ENCODE data around the gene LAGE3.

Gene LAGE3

GRCh38 chrX:154478728-154479622 is at the start of gene LAGE3:
LAGE3 (minus strand) TSS chrX:154479281; CDS start chrX:154478915, 366 bp downstream.
- peak; percentile 95 for DNase-seq (ENCODE audit: low spot score)

GRCh38 chrX:154526901-154527675 is 48.0 kb upstream of the LAGE3 start:
- DNase-seq (ENCODE audit: low spot score) = peak; percentile 64

DNA sequence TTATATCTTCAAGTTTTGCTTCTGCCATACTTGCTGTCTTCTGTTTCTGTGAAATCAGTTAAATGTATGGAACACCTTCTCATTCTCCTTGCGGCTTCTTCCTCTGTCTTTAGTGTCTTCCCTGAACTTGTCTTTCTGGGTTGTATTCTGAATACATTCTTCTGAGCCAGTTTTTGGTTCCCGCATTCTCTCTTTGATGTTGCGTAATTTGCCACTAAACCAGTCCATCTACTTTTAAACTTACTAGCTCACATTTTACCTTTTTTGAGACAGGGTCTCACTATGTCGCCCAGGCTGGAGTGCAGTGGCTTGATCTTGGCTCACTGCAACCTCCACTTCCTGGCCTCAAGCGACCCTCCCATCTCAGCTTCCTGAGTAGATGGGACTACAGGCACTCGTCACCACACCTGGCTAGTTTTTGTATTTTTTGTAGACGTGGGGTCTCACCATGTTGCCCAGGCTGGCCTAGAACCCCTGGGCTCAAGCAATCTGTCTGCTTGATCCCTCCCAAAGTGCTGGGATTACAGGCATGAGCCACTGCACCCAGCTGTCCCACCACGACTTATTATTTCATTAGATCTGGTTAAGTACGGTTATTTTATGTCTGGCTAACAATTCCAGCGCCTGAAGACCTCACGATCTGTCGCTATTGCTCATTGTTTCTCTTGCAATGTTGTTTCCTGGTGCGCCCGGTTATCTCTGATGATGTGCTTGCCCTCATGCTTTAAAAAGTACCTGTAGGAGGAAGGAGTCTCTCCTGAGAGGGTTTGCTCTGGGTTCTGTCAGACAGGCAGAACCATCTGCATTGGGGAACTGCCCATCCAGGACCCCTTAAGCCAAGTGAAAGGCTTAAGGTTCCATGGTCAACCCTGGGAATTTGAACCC is 46.8 kb upstream of the LAGE3 start:
- no peak for DNase-seq (ENCODE audit: low spot score)

DNA sequence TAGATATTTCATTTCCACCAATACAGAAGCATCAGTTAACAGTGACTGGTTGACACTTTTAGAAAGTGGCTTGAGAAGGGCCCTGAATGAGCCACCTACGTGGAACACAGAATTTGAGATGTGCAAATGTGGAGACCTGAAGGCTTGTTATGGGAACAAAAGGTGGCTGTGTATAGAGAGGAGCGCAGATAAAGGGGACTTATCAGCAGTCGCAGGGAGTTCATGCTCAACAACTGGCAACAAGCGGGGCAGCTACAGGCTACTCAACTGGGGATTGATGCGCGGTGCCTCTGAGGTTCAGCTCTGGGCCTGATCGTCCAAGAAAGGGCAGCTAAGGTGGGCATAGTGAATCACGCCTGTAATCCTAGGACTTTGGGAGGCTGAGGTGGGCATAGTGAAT is 40.3 kb upstream of the LAGE3 start:
- DNase-seq (ENCODE audit: low spot score) = no peak

DNA sequence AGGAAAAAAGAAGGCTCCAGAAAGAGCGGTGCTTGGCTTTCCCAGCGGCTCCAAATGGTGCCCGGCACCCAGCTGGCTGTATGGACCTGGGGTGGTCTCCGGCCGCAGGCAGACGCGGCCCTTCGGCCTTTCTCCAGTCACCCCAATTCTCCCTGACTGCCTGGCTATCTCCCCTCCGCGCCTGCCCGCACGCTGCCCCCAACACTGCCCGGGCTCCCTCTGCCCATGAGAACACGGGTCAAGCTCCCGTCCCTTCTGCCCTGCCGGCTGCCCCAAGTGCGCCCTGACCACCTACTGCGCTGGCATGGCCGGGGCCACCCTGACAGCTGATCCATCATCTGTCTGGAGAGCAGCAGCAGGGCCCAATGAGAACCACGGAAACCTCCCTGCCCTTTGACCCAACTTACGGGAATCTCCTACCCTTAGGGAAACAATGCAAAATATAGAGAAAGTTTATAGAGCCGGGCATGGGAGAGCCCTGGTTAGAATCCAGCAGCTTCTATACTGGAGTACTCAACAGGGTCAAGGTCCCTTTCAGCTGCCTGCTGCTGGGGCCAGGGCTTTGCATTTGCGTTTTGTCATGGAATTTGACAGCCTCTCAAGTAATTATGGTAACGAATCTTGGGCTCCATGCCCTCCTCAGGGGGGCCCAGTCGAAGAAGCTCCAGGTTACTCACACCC is 38.2 kb upstream of the LAGE3 start:
- DNase-seq (ENCODE audit: low spot score) = no peak

GRCh38 chrX:154516656-154517100 is 37.6 kb upstream of the LAGE3 start:
- DNase-seq (ENCODE audit: low spot score) = no peak

DNA sequence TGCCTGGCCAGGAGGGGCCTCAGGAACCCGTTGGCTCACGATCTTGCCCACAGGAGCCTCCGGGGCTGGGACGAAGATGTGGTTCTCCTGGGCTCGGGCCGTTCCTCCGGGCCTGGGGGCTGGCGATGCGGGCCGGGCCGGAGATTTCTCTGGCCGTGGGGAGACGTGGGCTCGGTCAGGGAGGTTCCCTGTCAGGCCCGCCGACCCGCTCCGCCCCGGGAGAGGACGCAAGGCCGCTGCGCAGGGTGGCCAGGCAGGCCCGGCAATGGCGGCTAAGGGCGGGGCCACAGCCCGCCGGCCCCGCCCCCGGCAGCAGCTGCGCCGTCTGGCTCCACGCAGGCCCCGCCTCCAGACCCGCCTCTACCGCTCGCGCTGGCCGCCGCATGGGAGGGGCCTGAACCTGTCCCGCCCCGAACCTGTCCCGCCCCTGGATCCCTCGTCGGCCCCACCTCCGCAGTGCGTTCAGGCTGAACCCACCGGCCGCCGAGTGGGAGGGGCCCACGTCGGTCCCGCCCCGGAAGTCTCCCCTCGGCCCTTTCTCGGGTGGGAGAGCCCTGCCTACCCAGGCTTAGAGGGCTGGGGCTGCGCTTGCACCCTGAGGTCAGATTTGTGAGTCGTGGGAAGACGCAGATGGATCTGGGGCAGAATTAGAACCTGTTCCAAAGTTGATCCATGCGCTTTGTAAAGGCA is 37.0 kb upstream of the LAGE3 start, which contains the start of gene FAM3A:
TSS of gene FAM3A (minus strand) at position 267 of the 690 bp plus-strand sequence. CDS start 460 bp downstream, outside the sequence.
- peak; percentile 89 for DNase-seq (ENCODE audit: low spot score)

DNA sequence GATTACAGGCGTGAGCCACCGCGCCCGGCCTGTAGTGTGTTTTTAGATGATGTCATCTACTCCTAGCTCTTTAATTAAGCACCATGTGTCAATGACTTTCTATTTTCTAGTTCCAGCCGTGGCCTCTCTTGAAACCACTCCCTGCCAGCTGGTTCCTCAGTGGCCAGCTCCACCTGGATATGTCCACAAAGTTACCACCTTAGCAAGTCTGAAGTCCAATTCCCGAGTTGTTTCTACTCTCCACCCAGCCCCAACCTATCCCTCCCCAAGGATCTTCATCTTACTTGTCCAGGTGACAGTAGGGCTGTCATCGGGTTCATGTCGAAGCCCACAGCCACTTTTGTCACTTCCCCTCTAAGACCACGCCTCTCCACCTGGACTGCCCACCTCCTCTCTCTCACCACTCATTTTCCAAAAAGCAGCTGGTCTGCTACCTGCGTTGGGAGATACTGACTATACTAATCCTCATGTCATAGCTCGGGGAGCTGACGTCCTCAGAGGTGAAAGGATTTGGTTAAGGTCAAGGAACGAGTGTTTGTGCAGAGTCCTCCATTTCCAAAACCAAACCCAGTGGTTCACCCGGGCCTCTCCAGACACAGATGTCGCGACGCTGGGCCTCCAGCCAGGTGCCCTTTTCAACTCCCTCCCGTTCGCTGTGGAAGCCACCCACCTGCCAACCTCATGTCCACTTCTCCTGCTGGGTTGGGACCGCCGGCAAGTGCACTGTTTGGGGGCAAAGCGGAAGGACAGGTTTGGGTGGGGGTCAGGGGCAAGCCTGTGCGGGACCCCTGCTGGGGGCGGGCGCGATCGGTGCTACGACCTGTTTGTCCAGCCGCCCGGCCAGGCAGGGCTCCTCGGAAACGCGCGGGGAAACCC is 36.2 kb upstream of the LAGE3 start:
- DNase-seq (ENCODE audit: low spot score) = no peak

- no peak for DNase-seq (ENCODE audit: low spot score)
Measured at GRCh38 chrX:154513716-154514115, 34.6 kb upstream of the LAGE3 start.

GRCh38 chrX:154512879-154513553 is 33.9 kb upstream of the LAGE3 start:
- no peak for DNase-seq (ENCODE audit: low spot score)

DNA sequence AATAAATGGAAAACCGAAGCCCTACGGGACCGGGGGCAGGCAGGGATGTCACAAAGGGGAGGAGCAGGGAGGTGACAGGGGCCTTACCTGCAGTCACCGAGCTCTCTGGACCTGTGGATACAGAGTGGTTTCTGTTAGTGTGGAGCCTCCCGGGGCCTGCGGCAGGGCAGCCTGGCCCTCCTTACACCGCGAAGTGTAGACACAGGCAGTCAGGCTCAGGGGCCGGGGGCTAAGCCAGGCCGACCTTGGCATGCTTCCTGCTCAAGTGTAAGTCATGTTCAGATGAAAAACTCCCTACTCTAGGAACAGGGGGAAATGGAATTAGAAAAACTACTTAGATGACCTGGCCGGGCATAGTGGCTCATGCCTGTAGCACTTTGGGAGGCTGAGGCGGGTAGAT is 32.7 kb upstream of the LAGE3 start:
- DNase-seq (ENCODE audit: low spot score) = no peak

- no peak for DNase-seq (ENCODE audit: low spot score)
Measured at GRCh38 chrX:154509455-154509854, 30.4 kb upstream of the LAGE3 start.

DNA sequence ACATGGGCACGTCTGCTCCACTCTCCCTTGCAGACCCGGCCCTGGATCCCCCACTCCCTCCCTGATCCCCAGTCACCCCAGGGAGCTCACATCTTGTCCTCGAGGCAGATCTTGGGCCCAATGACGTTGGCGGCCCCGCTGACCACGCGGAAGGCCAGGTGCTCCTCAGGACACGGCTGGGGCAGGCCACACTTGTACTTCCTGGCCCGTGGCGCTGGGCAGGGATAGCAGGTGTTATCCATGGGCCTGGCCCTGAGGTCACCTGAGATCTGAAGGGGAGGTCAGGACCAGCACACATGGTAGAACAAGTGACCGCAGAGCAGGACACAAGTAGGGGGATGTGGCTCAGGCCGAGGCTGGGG is 29.3 kb upstream of the LAGE3 start:
- DNase-seq (ENCODE audit: low spot score) = no peak

DNA sequence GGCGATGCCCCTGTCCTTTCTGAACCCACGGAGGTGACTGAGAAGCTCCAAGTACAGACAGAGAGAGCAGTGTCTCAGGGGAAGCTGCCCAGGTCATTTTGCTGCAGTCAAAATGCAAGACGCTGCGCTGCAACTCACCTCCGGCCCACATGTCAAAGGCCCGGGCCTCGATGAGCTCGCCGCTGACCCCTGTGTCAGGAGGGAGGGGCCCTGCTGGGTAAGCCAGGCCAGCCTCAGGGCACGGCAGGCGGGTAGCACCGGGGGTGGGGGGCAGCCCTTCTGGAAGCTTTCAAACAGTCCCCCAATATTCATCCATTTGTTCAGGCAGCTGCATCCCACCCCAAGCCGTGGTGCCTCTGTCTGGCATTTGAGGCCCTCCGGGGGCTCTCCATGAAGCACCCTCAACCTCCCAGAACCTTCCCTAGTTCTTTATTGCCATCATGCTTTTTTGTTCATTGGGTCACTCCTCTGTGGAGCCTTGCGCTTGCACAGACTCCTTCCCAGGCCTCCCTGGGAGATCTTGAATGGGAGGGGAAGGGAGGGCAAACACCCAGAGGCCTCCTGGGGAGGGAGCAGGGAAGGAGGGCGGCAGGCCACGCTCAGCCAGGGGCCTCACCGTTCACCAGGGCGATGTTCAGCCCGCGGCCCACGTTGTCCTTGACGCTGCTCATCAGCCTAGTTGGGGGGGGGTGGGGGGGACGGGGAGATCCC is 28.7 kb upstream of the LAGE3 start:
- DNase-seq (ENCODE audit: low spot score) = no peak

GRCh38 chrX:154506483-154507332 is 27.6 kb upstream of the LAGE3 start:
- no peak for DNase-seq (ENCODE audit: low spot score)

GRCh38 chrX:154505734-154506133 is 26.7 kb upstream of the LAGE3 start:
- peak; percentile 48 for DNase-seq (ENCODE audit: low spot score)

- no peak for DNase-seq (ENCODE audit: low spot score)
Measured at GRCh38 chrX:154502989-154503388, 23.9 kb upstream of the LAGE3 start.

GRCh38 chrX:154502098-154502497 is 23.0 kb upstream of the LAGE3 start:
- DNase-seq (ENCODE audit: low spot score) = no peak

Data from AG20443 (cell line).